ENCODE measurements around the gene MIOX. TPM values are rescaled to one million over a fixed set of nuclear protein-coding genes. Genes with fewer than 3 reads are reported as not detected.

MIOX gene
- total RNA-seq, 2 donors from 2014 or later: not detected

GRCh38 chr22:50507421-50507990, 20.8 kb downstream of the MIOX start, which contains the start of gene LMF2:
LMF2 (minus strand) TSS chr22:50507702; CDS start chr22:50507675, 27 bp downstream.
- Histone ChIP-seq H3K9ac (ENCODE audit: low read depth in 2 of 2, low read length in 2 of 2) (peak within 1 kb of the TSS; percentile 91 to 95), H3K4me1 (peaks cover 16% of the 10 kb centered on the region), H3K4me3 (peak within 1 kb of the TSS; percentile 74), H3K36me3 (peaks cover 9% of the 10 kb centered on the region), H3K27me3 (no peaks in the 10 kb centered on the region), H3K27ac (peak within 1 kb of the TSS; percentile 72), H3K9me3 (no peaks in the 10 kb centered on the region)
- peak; percentile 90 for DNase-seq
- intact Hi-C loops (cut with DNase I): loop anchor here (10.0 kb wide), 1 partner anchor 253 kb away; the partner anchor contains the start of gene HDAC10
- TF ChIP-seq, protein P1, sequence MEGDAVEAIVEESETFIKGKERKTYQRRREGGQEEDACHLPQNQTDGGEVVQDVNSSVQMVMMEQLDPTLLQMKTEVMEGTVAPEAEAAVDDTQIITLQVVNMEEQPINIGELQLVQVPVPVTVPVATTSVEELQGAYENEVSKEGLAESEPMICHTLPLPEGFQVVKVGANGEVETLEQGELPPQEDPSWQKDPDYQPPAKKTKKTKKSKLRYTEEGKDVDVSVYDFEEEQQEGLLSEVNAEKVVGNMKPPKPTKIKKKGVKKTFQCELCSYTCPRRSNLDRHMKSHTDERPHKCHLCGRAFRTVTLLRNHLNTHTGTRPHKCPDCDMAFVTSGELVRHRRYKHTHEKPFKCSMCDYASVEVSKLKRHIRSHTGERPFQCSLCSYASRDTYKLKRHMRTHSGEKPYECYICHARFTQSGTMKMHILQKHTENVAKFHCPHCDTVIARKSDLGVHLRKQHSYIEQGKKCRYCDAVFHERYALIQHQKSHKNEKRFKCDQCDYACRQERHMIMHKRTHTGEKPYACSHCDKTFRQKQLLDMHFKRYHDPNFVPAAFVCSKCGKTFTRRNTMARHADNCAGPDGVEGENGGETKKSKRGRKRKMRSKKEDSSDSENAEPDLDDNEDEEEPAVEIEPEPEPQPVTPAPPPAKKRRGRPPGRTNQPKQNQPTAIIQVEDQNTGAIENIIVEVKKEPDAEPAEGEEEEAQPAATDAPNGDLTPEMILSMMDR (IDR thresholded peaks at IDR 0.05): no peak

DNA sequence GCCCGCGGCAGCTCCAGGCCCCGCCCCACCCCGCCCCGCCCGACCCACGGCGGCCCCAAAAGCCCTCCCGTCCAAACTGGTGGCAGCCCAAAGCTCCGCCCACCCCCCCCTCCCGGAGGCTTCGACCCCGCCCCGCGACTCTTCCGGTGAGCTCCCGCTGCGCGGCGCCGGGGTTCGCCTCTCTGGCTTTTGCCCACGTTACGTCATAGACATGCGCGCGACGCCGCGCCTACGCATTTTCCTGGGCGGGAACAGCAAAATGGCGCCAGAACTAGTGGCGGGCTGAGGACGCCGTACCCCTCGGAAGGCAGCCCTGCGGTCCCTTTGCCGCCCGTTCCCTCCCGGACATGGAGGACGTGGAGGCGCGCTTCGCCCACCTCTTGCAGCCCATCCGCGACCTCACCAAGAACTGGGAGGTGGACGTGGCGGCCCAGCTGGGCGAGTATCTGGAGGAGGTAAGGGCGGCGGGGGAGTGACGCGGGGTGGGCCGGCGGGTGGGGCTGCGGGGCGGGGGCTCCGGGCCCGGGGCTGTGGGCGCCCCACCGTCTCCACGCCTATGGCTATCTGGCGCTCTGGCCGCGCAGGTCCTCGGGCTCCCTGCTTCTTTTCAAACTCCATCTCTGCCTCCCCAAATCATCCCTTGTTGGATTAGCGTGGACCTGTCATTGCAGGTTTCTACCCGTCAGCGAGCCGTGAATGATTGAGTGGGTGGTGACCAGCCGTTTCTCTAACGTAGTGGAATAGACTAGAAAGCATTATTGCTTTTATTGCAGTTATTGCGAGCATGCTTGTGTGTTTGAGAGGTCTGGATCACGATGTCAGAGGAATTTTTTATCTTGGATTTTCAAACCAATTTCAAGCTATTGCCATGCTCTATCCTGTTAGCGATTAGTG, 21.6 kb downstream of the MIOX start, which contains the start of gene NCAPH2:
Gene NCAPH2, plus strand, starts transcription at position 234 of the 894 bp plus-strand sequence. Its CDS starts 114 bp downstream, at position 348.
- peak; percentile 97 for DNase-seq
- Histone ChIP-seq H3K9me3 (no peaks in the 10 kb centered on the region), H3K27me3 (no peaks in the 10 kb centered on the region), H3K36me3 (peaks cover 9% of the 10 kb centered on the region), H3K4me1 (peaks cover 16% of the 10 kb centered on the region), H3K4me3 (peak within 1 kb of the TSS; percentile 74), H3K27ac (peak within 1 kb of the TSS; percentile 72), H3K9ac (ENCODE audit: low read depth in 2 of 2, low read length in 2 of 2) (peak within 1 kb of the TSS; percentile 91 to 95)
- TF ChIP-seq, protein P1 (IDR thresholded peaks at IDR 0.05): no peak
- intact Hi-C loops (cut with DNase I): loop anchor here (10.0 kb wide), 1 partner anchor 253 kb away; the partner anchor contains the start of gene HDAC10

DNA sequence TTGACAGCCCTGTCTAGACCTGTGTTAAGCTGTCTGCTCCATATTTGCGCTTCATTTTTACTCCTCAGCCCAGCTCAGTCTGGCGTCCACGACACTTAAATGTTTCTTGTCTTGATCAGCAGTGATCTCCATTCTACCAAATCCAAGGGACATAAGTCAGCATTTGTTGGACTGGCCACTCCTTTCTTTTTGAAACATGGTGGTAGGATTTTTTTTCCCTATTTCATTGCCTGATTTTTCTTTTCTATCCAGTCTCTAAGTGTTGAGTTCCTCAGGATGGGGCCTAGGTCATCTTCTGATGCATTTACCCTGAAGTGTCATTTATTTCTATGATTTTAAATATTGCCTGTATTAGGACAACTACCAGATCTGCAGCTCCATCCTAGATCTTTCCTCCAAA, 22.2 kb downstream of the MIOX start:
- H3K27ac ChIP-seq: peak overlapping the region; percentile 72
- peaks cover 16% of the 10 kb centered on the region for H3K4me1 ChIP-seq
- H3K4me3 ChIP-seq: peak overlapping the region; percentile 74
- no peaks in the 10 kb centered on the region for H3K9me3 ChIP-seq
- intact Hi-C loops (cut with DNase I): loop anchor here (10.0 kb wide), 1 partner anchor 254 kb away; the partner anchor contains the start of gene HDAC10
- no peaks in the 10 kb centered on the region for H3K27me3 ChIP-seq
- H3K9ac ChIP-seq (ENCODE audit: low read depth in 2 of 2, low read length in 2 of 2): peak overlapping the region; percentile 72 to 75
- TF ChIP-seq, protein P1 (IDR thresholded peaks at IDR 0.05): no peak
- DNase-seq: no peak
- peaks cover 9% of the 10 kb centered on the region for H3K36me3 ChIP-seq

DNA sequence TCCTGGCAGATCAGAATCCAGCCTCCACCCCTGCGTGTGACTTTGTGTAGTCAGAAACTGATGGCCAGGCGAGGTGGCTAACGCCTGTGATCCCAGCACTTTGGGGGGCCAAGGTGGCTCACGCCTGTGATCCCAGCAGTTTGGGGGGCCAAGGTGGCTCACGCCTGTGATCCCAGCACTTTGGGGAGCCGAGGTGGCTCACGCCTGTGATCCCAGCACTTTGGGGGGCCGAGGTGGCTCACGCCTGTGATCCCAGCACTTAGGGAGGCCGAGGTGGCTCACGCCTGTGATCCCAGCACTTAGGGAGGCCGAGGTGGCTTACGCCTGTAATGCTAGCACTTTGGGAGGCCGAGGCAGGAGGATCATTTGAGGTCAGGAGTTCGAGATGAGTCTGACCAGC, 26.5 kb downstream of the MIOX start:
- no peak for DNase-seq
- H3K9ac ChIP-seq (ENCODE audit: low read depth in 2 of 2, low read length in 2 of 2): no peak overlapping the region

DNA sequence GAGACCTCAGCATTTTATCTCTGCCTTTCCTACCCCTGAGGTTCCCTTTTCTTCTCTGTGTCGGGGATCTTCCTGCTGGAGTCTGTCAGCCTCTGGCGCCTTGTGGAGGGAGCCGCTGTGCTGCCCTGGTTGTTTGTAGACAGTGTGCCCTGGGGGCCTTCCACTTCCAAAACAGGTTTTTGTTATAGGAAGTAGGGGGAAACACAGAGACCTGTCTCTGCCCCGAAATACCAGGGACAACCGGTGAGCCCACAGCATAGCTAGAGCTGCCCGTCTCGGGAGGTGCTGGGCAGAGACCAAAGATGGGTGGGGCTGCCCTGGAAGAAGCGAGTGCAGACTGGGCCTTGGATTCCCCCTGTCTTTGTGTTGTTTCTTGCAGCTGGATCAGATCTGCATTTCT, 29.4 kb downstream of the MIOX start:
- H3K9me3 ChIP-seq: no peaks in the 10 kb centered on the region
- H3K4me3 ChIP-seq: no peak overlapping the region
- intact Hi-C loops (cut with DNase I): no loop called here
- H3K27ac ChIP-seq: no peak overlapping the region
- H3K9ac ChIP-seq (ENCODE audit: low read depth in 2 of 2, low read length in 2 of 2): no peak overlapping the region
- peaks cover 5% of the 10 kb centered on the region for H3K36me3 ChIP-seq
- H3K27me3 ChIP-seq: no peaks in the 10 kb centered on the region
- H3K4me1 ChIP-seq: no peaks in the 10 kb centered on the region
- TF ChIP-seq, protein P1 (IDR thresholded peaks at IDR 0.05): no peak
- no peak for DNase-seq

More for the DNA sequence above, 26.5 kb downstream of the MIOX start:
- Histone ChIP-seq H3K4me3 (no peak overlapping the region), H3K27ac (no peak overlapping the region), H3K9me3 (no peaks in the 10 kb centered on the region), H3K4me1 (peaks cover 5% of the 10 kb centered on the region), H3K27me3 (no peaks in the 10 kb centered on the region), H3K36me3 (peaks cover 2% of the 10 kb centered on the region)
- TF ChIP-seq, protein P1 (IDR thresholded peaks at IDR 0.05): no peak
- intact Hi-C loops (cut with DNase I): no loop called here

Data from colonic mucosa (tissue), 4 donors.